Midbrain (tissue), 1 donor: ENCODE data around the gene FECH.

Experiments used
- DNase-seq: peaks from one replicate; lab custom pipeline; 2025; lab: John Stamatoyannopoulos, UW

The FECH gene

GRCh38 chr18:57581301-57581934, 5.1 kb downstream of the FECH start:
- peak; percentile 35 for DNase-seq

- DNase-seq = no peak
Observed at GRCh38 chr18:57579934-57580333, 6.6 kb downstream of the FECH start.

GRCh38 chr18:57576316-57576715, 10.2 kb downstream of the FECH start:
- no peak for DNase-seq

GRCh38 chr18:57575542-57575941, 11.0 kb downstream of the FECH start:
- DNase-seq = no peak

GRCh38 chr18:57574866-57575265, 11.6 kb downstream of the FECH start:
- DNase-seq = no peak

GRCh38 chr18:57570162-57570561, 16.3 kb downstream of the FECH start:
- DNase-seq = no peak

- DNase-seq = no peak
Observed at GRCh38 chr18:57569133-57569532, 17.4 kb downstream of the FECH start.

GRCh38 chr18:57561728-57562423, 24.6 kb downstream of the FECH start:
- DNase-seq = peak; percentile 49

GRCh38 chr18:57561261-57561660, 25.2 kb downstream of the FECH start:
- no peak for DNase-seq

GRCh38 chr18:57559314-57559713, 27.2 kb downstream of the FECH start:
- DNase-seq = no peak

- DNase-seq = no peak
Observed at GRCh38 chr18:57555134-57555533, 31.4 kb downstream of the FECH start.

GRCh38 chr18:57550510-57550909, 36.0 kb downstream of the FECH start:
- no peak for DNase-seq

GRCh38 chr18:57547260-57547659, 39.2 kb downstream of the FECH start:
- no peak for DNase-seq

- DNase-seq = peak; percentile 26
Observed at GRCh38 chr18:57544936-57545660, 41.4 kb downstream of the FECH start.

- no peak for DNase-seq
Observed at GRCh38 chr18:57543560-57543959, 42.9 kb downstream of the FECH start.

GRCh38 chr18:57542812-57543427, 43.6 kb downstream of the FECH start:
- DNase-seq = no peak

GRCh38 chr18:57542126-57542525, 44.4 kb downstream of the FECH start:
- no peak for DNase-seq

GRCh38 chr18:57539702-57540101, 46.8 kb downstream of the FECH start:
- no peak for DNase-seq

GRCh38 chr18:57538614-57539013, 47.9 kb downstream of the FECH start:
- no peak for DNase-seq

GRCh38 chr18:57534511-57534909, 52.0 kb downstream of the FECH start:
- no peak for DNase-seq

GRCh38 chr18:57533868-57534510, 52.5 kb downstream of the FECH start:
- no peak for DNase-seq
